ACHN (cell line): ENCODE measurements around the gene ENDOG.
"Not testable (repeated sequence)": the region's sequence is repeated elsewhere in the genome, so short reads cannot be mapped to it uniquely, and the experiment has no call there.

Experiments
- DNase-seq: peaks from one replicate; pipeline ENCODE4 v3.0.0-alpha.2; 2015
- in situ Hi-C: cut with HindIII; loops from 2 replicates; pipeline ENCODE4 v1.10.0; 2017; ENCODE audit warnings: low sequenced_read_pairs, low pct_ligation_motif_present, low pct_unique_long_range_greater_than_20kb

The ENDOG gene

GRCh38 chr9:128792978-128793686 is 25.2 kb upstream of the ENDOG start:
- no peak for DNase-seq
- in situ Hi-C loops = no loop called here

- in situ Hi-C loops, DNase-seq: not testable (repeated sequence)
Measured at GRCh38 chr9:128794961-128795360, 23.3 kb upstream of the ENDOG start.

DNA sequence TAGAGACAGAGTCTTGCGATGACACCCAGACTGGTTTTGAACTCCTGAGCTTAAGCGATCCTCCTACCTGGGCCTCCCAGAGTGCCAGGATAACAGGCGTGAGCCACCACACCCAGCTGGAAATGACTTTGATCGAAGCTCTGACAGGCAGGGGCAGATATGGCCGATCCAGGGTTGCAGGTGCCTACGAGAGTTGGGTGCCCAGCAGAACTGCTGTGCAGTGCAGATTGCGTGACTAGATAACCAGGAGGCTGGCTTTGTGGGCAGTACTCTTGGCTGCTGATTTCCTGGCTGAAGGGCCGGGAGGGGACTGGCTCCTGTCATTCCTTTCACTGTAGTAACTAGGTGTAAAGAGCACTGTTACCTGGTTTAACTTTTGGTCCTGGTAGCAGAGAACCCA is 19.4 kb upstream of the ENDOG start:
- in situ Hi-C loops = no loop called here
- no peak for DNase-seq

DNA sequence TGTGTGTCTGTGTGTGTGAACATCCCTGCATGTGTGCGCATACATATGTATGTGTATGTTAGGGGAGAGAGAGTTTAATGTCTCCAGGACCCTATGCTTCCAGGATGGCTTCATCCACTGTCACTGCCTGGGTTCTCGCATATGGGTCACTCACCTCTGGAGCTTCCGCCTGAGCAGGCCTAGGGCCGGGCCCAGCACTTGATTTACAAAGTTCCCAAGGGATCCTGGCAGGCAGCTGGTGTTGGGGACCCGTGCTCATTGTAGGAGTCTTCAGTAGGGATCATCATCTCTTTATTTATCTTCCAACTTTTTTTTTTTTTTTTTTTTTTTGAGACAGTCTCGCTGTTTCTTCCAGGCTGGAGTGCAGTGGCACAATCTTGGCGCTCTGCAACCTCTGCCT is 18.2 kb upstream of the ENDOG start:
- DNase-seq = no peak
- in situ Hi-C loops = no loop called here

GRCh38 chr9:128802482-128802881 is 15.8 kb upstream of the ENDOG start:
- in situ Hi-C loops = no loop called here
- no peak for DNase-seq

DNA sequence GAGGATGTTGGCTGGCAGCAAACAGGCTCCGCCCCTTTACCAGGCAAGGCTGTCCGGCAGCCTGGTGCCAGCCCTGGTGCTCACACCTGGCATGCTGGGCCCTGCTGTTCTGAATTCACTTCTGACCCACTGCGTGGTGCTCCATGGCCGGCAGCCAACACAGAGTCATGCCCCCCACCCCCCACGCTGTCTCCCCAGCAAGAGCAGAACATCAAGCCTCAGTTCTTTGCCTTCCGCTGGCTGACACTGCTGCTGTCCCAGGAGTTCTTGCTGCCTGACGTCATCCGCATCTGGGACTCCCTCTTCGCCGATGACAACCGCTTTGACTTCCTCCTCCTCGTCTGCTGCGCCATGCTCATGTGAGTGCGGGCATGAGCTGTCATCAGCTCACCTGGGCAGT is 12.6 kb upstream of the ENDOG start:
- in situ Hi-C loops = no loop called here
- DNase-seq = no peak

DNA sequence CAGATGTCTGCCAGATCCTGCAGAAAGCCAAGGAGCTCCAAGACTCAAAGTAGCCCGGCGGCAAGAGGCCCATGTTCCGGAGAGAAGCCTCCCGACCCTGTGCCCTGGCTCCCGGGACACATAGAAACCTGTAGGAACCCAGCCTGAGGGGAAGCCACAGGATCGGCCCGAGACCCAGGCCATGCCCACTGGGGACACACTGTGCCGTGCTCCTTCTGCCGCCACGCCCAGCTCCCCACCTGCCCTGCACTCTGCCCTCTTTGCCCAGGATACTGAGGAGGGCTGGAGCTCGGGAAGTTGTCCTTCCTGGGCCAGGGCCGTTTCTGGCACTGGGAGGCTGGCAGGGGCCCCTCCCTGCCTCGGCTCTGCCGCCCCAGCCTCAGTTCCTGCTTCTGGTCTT is 10.5 kb upstream of the ENDOG start:
- in situ Hi-C loops = no loop called here
- DNase-seq = no peak

DNA sequence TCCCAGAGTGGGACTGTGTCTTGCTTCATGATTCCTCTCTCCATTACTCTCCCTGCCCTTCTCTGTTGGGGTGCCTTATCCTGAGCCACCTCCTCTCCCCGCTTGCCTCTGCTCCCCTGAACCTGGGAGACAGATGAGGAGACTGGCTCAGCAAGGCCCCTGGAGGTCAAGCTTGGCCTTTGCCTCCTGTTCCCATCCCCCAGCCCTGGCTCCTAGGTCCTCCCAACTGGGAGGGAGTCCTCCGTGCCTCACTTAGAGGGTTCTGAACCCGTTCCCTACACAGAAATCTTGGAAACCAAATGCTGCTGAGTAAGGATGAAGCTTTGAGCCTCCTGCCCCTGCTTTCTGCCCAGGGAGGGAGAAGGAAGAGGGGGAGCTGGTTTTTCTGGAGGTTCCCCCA is 9.8 kb upstream of the ENDOG start:
- no peak for DNase-seq
- in situ Hi-C loops = no loop called here

DNA sequence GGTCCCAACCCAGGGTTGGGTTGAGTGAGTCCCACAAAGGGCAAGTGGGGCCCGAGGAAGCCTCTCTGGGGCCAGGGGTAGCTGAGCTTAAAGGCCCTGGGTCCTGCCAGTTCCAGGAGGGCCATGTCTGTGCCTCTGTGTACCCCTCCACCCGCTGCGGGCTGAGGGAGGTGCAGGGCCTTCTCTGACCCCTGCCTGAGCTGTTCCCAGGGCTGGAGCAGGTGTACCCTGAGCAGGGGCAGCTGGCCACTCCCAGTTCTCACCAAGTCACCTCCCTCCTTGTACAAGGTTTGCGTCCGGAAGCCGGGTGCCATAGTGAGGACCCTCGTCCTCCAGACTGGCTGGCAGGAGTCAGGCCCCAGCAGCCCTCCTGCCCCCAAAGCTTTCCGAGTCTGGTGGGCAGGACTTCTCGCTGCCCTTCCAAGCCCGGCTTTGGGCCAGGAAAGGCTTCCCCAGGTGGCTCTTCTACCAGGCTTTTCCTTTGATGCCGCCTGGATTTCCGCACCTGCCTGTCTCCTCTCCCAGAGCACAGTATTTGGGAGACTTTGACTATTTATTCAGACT is 9.2 kb upstream of the ENDOG start:
- in situ Hi-C loops = no loop called here
- DNase-seq = no peak

DNA sequence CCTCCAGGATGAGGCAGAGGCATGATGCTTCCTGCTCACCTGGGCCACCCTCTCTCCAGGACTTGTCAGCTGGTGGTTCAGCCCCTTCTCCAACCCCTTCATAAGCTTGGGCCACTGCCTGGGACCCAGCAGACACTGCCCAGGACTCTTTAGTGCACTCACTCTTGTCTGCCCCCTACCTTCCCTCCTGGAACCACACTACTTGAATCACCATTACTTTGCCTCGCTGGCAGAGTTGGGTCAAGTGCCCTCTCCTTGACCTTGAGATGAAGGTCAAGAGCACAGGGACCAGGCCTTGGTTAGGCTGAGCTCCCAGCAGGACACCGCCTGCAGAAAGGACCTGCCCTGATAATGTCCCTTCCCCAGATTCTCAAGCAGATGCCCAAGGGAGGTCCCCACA is 8.5 kb upstream of the ENDOG start:
- no peak for DNase-seq
- in situ Hi-C loops = no loop called here

GRCh38 chr9:128810873-128811272 is 7.4 kb upstream of the ENDOG start:
- in situ Hi-C loops = no loop called here
- DNase-seq = no peak

DNA sequence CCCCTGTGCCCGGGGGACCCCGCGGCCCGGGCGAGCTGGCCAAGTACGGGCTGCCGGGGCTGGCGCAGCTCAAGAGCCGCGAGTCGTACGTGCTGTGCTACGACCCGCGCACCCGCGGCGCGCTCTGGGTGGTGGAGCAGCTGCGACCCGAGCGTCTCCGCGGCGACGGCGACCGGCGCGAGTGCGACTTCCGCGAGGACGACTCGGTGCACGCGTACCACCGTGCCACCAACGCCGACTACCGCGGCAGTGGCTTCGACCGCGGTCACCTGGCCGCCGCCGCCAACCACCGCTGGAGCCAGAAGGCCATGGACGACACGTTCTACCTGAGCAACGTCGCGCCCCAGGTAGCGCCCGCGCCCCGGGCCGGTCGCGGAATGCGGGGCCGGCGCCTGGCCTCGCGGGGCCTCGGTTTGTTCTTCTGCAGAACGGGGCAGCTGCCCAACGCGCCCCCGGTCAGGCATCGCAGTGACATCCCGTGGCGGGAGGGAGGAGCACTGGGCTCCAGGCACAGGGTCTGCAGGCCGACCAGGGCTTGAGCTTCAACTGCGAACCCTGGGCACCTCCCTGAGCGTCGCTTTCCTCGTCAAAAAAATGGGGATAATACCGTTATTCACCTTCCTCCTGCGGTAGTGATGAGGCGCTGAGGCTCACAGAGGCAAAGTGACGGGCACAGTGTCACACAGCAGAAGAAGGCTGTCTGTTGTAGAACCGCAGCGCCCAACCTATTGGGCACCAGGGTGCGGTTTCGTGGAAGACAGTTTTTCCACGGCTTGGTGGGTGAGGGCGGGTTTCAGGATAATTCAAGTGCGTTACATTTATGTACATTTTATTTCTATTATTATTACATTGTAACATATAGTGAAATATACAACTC is 777 bp downstream of the ENDOG start:
- in situ Hi-C loops = no loop called here
- DNase-seq = no peak

DNA sequence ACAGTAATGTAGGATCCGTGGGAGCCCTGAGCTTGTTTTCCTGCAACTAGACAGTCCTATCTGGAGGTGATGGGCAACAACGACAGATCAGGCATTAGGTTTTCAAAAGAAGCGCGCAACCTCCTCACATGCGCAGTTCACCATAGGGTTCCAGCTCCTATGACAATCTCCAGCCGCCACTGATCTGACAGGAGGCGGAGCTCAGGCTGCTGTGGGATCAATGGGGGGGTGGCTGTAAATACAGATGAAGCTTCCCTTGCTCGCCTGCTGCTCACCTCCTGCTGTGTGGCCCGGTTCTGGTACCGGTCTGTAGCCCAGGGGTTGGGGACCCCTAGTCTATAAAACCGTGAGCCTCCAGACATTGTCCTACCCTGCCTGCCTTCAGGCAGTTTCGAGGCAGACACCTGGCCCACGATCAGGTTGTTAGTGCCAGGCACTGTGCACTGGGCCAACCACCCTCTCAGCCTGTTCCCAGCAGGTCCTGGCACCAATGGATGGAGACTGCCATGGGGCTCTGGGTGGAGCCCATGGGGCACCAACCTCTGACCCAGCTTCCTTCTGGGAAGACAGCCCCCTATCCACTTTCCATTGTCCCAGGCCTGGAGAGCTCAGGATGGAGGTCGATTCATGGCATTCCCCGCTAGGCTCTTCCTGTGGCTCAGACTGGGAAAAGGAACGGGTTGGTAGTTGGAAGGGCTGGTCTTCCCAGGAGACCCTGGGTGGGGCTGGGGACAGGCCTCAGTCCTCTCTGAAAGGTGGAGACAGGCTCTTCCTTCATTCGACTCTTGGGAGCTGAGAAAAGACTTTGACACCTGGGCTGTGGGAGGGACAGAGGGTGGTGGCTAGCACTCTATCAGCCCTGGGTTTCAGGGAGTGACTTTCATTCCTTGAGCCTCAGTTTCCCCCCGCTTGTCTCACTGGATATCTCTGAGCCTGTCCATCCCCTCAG is 1.7 kb downstream of the ENDOG start:
- in situ Hi-C loops = no loop called here
- DNase-seq = no peak

GRCh38 chr9:128820665-128821583 is 2.6 kb downstream of the ENDOG start:
- DNase-seq = no peak
- in situ Hi-C loops = no loop called here

DNA sequence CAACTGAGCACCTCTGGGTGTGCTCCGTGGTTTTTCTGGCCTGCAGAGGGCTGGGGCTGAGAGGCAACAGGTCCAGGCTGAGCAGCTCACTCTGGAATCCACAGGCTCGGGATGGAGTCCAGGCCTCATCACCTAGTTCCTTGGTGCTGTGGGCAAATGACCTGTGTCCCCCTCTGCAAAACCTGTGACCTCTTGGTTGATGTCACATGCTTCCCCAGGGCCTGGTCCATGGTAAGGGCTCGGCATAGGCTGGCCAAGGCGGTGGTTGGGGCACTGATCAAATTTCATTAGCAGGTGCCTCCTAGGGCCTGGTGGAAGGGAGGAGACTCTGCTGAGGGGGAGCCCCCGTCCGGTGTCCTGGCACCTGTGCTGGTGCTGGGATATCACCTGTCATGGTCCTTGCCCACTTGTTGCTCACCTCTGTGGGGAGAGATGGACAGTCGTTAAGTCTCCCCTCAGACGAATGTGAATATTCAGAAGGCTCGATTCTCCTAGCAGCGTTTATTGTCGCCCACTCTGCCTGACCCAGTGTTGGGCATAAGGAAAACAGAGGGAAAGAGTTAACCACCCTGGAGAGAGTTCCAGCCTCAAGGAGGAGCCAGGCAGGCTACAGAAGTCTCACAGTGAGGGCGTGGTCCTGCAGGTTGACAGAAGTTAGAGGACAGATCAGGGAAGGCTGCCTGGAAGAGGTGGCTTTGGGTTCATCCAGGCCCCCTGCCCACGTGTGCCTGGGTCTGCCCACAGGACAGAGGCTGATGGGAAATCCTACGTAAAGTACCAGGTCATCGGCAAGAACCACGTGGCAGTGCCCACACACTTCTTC is 3.5 kb downstream of the ENDOG start:
- in situ Hi-C loops = no loop called here
- DNase-seq = no peak

DNA sequence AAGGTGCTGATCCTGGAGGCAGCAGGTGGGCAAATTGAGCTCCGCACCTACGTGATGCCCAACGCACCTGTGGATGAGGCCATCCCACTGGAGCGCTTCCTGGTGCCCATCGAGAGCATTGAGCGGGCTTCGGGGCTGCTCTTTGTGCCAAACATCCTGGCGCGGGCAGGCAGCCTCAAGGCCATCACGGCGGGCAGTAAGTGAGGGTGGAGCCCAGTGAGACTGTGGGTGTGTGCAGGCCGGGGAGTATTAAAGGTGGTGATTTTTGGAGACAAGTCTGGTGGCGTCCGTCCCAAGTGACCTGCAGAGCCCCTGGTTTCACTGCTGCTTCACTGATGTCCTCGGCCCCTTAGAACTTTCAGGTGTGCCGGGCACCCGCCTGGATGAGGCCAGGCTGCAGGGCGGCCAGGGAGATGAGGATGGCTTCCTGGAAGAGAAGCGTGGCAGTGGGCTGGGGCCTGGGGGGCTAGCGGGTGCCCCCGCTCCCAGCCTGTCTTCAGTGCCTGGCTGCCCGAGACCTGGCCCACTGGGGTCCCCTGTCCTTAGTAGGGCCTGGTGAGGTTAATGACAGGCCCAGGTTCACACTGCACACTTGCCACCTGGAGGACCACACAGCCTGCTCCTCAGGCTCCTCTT is 4.2 kb downstream of the ENDOG start:
- in situ Hi-C loops = no loop called here
- DNase-seq = no peak
